Endothelial cell of umbilical vein (primary cell): ENCODE results near the gene PRKD1.

Source experiments
- CTCF ChIP-seq, 2 donors: IDR thresholded peaks; 1 replicate in 1 of 2; 2 replicates in 1 of 2; pipeline ENCODE4 v1.5.1; 2011; ENCODE audit warnings: low read length in 2 of 2, mild to moderate bottlenecking in 2 of 2, moderate library complexity in 2 of 2, control low read depth in 1 of 2, inconsistent platforms in 1 of 2, low read depth in 1 of 2; ENCODE audit not compliant: insufficient read depth in 1 of 2; ENCODE audit errors: extremely low read depth in 1 of 2
- EZH2 ChIP-seq: IDR thresholded peaks from 2 replicates; pipeline ENCODE4 v1.6.1; 2012; ENCODE audit warnings: borderline replicate concordance, low read depth, mild to moderate bottlenecking, moderate library complexity, low read length, inconsistent platforms; ENCODE audit not compliant: severe bottlenecking
- FOS ChIP-seq: IDR thresholded peaks from 2 replicates; pipeline ENCODE4 v1.6.1; 2011; ENCODE audit warnings: mild to moderate bottlenecking, low read length, moderate library complexity, borderline replicate concordance; ENCODE audit not compliant: insufficient read depth
- GATA2 ChIP-seq: IDR thresholded peaks from 2 replicates; pipeline ENCODE4 v1.7.0; 2011; ENCODE audit warnings: low read depth, mild to moderate bottlenecking, moderate library complexity, mixed read lengths, low read length; ENCODE audit not compliant: insufficient read length, insufficient read depth
- JUN ChIP-seq: IDR thresholded peaks from 2 replicates; pipeline ENCODE4 v1.6.1; 2011; ENCODE audit warnings: borderline replicate concordance, low read depth; ENCODE audit not compliant: insufficient read length, insufficient read depth
- MAX ChIP-seq: IDR thresholded peaks from 2 replicates; pipeline ENCODE4 v1.6.1; 2011; ENCODE audit not compliant: insufficient read depth, insufficient read length
- MYC ChIP-seq: IDR thresholded peaks from one replicate; pipeline ENCODE4 v1.6.1; 2011; ENCODE audit warnings: mild to moderate bottlenecking, low read depth, low read length
- POLR2A ChIP-seq: IDR thresholded peaks from 2 replicates; pipeline ENCODE4 v1.6.1; 2012; ENCODE audit warnings: low read depth, mild to moderate bottlenecking, control low read depth, low read length
- POLR2AphosphoS5 ChIP-seq: IDR thresholded peaks from 2 replicates; pipeline ENCODE4 v1.6.1; 2012; ENCODE audit warnings: low read depth, mild to moderate bottlenecking, control low read depth, low read length, moderate library complexity; ENCODE audit not compliant: insufficient read depth

GRCh38 chr14:29740491-29740890 lies 187.2 kb downstream of the PRKD1 start:
- TF ChIP-seq POLR2A (no peak), CTCF (IDR thresholded peaks at IDR 0.05; ENCODE audit: extremely low read depth in 1 of 2, insufficient read depth in 1 of 2, low read depth in 1 of 2, low read length in 2 of 2) (no peak), EZH2 (no peak), POLR2AphosphoS5 (no peak), JUN (no peak), MYC (no peak), MAX (no peak), FOS (no peak), GATA2 (no peak)
